Kidney capillary endothelial cell (primary cell): ENCODE results near the gene CMPK2.
A peak's percentile ranks its signal among the peaks of the same experiment; 100 is the strongest.
"Not testable (repeated sequence)": the region's sequence is repeated elsewhere in the genome, so short reads cannot be mapped to it uniquely, and the experiment has no call there.

Experiments
- DNase-seq: peaks from one replicate; pipeline ENCODE4 v3.0.0-alpha.2; 2018; ENCODE audit warnings: low spot score

Gene CMPK2

GRCh38 chr2:6865346-6866274, at the start of gene CMPK2:
TSS of gene CMPK2 (minus strand) at chr2:6865907. CDS start at chr2:6865696, 211 bp downstream.
- DNase-seq: peak; percentile 80

GRCh38 chr2:6915399-6915798, 49.7 kb upstream of the CMPK2 start:
- DNase-seq: no peak

GRCh38 chr2:6914828-6915227, 49.1 kb upstream of the CMPK2 start:
- DNase-seq: peak; percentile 83

GRCh38 chr2:6913415-6914157, 47.9 kb upstream of the CMPK2 start:
- DNase-seq: no peak

GRCh38 chr2:6911721-6912120, 46.0 kb upstream of the CMPK2 start:
- no peak for DNase-seq

GRCh38 chr2:6909431-6910385, 44.0 kb upstream of the CMPK2 start:
- DNase-seq: no peak

- DNase-seq: no peak
Observed at GRCh38 chr2:6908291-6908690, 42.6 kb upstream of the CMPK2 start.

GRCh38 chr2:6906165-6906741, 40.5 kb upstream of the CMPK2 start:
- DNase-seq: peak; percentile 18

- no peak for DNase-seq
Observed at GRCh38 chr2:6905668-6906067, 40.0 kb upstream of the CMPK2 start.

GRCh38 chr2:6902581-6902980, 36.9 kb upstream of the CMPK2 start:
- not testable (repeated sequence) for DNase-seq

GRCh38 chr2:6896930-6897759, 31.4 kb upstream of the CMPK2 start:
- peak; percentile 44 for DNase-seq

- DNase-seq: no peak
Observed at GRCh38 chr2:6893876-6894482, 28.3 kb upstream of the CMPK2 start.

- no peak for DNase-seq
Observed at GRCh38 chr2:6888724-6889123, 23.0 kb upstream of the CMPK2 start.

GRCh38 chr2:6887751-6888192, 22.1 kb upstream of the CMPK2 start:
- no peak for DNase-seq

GRCh38 chr2:6885968-6886367, 20.3 kb upstream of the CMPK2 start:
- DNase-seq: no peak

- no peak for DNase-seq
Observed at GRCh38 chr2:6885551-6885950, 19.8 kb upstream of the CMPK2 start.

GRCh38 chr2:6883448-6884122, 17.9 kb upstream of the CMPK2 start:
- no peak for DNase-seq

- DNase-seq: no peak
Observed at GRCh38 chr2:6881516-6881915, 15.8 kb upstream of the CMPK2 start.

- no peak for DNase-seq
Observed at GRCh38 chr2:6881046-6881445, 15.3 kb upstream of the CMPK2 start.
